ENCODE measurements around the gene UBE3B. TPM values are rescaled to one million over a fixed set of nuclear protein-coding genes. Genes with fewer than 3 reads are reported as not detected.

Gene UBE3B
- polyA plus RNA-seq, 10 donors, result 19.5 to 28.9 (median 24.4) TPM

DNA sequence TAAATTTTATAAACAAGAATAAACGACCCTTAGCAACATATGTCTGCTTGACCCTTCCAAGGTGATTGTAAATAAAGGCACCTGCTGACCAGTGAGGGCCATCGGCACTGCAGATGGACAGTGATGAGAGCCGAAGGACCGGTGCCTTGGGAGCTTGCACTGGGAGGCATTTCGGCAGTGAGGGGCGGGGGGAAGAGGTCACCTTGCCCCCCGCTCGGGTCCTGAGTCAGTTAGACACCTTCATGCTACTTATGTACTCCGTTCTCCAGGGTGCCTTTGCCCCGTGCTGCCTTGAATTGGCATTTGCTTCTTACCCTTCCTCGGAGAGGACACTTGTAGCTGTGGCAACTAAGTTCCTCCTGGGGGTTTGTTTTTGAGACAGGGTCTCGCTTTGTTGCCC, 72.8 kb downstream of the UBE3B start:
- no peak for DNase-seq

DNA sequence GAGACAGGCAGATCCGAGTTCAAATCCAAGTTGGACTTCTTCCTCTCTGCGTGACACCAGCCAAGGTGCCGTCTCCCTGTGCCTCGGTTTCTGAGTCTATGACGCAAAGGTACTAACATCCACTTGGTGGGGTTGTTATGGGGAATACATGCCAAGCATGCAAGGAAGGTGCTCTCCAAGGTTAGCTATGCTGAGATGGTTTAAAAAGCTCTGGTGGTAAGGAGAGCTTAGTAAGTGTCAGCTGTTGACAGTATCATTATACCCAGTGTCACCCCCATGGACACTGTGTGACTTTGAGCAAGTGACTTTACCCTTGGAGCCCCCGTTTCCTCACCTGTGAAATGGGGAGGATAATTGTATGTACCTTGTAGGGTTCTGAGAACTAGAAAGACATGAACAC, 73.7 kb downstream of the UBE3B start:
- no peak for DNase-seq

DNA sequence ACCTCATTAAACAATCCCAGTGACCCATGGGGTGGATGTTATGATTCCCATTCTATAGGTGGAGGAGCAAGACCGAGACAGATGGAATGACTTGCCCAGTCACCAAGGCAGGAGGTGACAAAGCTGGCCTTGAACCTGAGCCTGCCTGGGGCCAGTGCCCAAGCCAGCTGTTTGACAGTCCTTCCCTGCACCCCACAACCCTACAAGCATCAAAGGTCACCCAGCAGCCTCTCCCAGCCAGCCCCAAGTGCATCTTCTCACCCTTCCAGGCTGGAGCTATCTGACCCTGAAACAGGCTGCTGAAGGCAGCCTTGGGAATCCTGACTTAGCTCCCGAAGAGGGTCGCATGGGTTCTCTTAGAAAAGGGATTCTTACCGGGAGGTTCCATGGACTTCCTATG, 75.5 kb downstream of the UBE3B start:
- DNase-seq, result no peak

DNA sequence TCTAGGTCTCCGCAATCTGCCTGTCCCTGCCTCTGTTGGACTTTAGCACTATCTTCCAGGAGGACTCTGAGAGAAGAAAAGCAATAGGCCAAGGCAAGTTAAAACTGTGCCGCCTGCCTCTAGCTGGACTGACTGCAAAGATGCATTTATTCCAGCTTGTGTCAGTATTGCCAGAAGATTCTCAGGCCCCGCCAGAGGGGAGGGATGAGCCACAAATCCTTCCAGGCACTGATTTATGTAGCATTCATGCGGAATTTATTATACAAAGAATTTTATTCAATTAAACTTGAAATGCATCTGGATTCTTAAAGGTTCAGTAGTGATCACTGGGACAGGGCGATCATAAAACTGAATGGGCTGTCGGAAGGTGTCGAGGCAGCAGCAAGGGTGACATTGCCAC, 76.0 kb downstream of the UBE3B start:
- DNase-seq, result peak in 1 of 3 donors; percentile 29

DNA sequence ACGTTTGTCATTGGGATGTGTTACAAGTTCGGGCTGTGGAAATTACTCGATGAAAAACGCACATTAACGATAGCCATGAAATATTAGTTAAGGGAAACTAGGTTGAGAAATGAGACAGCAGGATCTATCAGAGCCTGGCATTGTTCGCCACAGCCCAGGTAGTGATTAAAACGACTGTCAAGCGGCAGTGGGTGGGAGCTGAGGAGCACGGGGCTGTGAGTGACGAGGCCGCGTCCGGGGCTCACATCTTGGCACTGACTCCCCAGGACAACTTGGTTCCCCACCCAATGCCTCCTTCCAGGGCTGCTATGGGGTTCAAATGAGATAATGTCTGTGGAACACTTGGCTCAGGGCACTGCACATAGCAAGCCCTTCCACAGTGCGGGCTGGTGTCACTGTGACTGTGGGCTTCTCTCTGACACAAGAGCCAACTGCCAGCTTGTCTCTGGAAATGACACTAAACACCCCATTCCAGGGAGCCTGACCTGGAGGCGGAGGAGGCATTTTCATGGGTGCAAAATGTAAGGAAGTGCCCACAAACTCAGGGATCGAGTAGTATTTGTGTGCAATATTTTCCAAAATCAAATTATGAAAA, 76.6 kb downstream of the UBE3B start:
- no peak for DNase-seq

DNA sequence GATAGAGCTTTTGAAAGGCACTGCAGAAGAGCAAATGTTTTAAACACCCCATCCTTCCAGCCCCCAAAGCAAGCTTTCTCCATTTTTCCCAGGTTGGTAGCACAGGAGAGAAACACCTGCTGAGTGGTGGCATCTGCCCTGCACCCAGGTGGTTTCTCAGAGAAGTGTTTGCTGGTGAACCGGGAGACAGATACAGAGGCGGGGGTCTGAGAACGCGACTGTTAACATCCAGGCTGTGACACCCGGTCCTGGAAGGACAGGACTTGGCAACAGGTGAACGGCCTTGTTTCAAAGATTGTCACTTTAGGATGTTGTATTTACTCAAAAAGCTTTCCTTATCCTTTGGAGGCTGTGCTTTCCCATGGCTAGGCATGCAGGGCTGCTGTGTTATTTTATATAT, 77.3 kb downstream of the UBE3B start:
- no peak for DNase-seq

DNA sequence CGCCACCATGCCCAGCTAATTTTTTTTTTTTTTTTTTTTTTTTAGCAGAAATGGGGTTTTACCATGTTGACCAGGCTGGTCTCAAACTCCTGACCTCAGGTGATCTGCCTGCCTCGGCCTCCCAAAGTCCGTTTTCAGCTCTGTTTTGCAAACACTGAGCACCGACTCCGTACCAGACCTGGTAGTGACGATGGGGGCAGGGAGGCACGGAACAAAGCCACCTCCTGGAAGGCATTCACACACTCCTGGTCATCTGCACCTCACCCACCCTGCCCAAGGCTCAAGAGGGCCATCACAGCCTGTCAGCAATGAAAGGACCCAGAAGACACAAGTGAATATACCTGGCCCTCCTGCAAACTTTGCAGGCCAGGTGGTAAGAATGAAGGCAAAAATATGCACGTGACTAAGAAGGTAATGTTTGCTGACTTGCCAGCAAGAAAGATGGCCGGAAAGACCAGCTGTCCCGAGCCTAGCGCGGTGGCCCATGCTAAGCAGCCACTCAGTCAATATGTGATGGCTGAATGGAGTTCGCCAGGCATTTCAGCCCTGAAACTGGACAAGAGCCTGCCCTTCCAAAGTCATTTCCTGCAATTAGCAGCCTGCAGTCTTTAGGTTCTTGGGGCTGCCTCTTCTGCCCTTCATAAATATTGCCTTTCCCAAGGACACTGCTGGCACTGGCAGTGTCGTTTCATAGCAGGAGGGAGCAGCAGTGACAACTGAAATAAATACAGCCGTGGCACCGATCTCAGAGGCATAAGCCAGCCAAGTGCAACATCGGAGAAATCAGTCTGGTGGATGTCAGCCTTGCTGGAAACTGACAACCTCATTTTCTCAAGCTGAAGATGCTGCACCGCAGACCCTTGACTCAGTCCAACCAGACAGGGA, 78.2 kb downstream of the UBE3B start:
- DNase-seq, result no peak

DNA sequence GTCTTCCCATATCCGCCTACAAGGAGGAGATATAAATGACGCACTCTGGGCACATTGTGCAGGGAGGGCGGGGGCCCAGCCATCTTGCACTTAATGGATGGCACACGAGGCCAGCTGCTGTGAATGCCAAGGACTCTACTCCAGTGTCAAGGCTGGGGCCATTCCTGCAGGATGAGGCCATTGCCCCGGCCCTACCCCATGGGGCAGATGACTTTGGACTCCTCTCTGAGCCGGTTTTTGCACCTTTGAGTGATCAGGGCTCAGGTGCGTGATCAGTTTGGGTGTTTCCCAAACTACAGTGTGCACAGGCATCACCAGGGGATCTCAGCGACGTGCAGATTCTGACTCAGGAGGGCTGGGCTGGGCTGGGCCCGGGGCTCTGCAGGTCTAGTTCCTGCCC, 79.8 kb downstream of the UBE3B start:
- no peak for DNase-seq

DNA sequence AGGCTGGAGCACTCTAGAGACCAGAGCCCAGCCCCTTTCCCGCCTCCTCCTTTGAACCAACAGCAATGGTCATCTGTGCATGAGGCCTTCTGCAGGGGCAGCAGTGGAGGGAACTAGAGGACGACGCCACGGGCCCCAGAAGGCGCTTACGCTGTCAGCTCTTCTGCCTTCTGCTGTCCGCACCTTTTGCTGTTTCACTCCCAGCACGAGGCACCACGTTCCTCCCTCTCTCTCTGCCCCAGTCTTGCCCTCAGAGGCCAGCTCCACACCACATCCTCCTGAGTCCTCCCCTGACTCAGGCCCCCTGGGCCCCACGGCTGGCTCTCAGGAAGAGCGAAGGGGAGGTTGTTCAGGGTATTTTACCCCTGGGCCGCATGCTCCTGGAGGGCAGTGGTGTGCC, 80.4 kb downstream of the UBE3B start:
- DNase-seq, result no peak

DNA sequence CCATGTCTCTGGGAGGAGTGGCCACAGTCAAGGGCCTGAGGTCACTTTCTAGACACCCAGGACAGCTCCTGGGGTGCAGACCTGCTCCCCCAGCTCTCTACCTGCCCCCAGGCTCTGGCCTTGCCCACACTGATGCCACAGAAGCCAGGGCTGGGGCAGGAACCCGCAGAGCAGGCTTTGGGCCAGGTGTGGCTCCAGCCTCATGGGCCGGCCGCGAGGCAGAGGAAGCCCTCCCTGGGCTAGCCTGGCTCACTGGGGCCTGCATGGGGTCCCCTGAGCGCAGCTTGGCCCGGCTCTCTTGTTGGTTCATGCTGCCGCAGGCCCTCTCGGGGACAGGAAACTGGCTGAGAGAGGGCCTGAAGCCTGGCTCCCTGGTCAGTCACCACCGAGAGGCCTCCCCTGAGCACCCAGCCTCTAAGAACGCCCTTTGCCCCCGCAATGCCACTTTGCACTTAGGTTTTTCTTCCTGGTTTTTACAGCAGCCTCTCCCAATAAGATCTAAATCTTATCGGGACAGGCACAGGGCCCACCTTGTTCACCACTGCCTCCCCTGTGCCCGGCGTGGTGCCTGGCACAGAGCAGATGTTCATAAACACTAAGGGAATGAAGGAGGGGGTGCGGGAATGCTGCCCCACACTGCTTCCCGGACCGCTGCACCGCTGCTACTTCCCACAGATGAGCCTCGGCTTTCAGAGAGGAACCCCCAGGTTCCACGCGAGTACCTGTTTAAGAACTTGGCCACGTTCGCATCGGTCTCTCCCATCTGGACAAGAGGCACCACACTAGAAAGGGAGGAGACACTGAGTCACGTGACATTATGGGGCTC, 81.2 kb downstream of the UBE3B start:
- DNase-seq, result no peak

DNA sequence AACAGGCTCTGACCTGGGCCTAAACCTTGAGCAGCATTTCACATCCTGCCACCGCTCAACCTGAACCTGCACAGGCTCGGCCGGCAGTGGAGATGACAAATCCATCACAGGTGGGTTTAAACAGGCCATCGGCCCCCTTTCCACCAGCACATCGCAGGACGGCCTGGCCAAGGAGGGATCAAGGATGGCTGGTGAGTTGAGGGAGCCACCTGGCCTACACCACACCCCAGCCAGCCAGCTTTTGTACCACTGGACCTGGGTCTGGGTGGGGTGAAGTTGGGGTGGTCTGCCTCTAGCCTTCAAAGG, 81.7 kb downstream of the UBE3B start:
- no peak for DNase-seq

DNA sequence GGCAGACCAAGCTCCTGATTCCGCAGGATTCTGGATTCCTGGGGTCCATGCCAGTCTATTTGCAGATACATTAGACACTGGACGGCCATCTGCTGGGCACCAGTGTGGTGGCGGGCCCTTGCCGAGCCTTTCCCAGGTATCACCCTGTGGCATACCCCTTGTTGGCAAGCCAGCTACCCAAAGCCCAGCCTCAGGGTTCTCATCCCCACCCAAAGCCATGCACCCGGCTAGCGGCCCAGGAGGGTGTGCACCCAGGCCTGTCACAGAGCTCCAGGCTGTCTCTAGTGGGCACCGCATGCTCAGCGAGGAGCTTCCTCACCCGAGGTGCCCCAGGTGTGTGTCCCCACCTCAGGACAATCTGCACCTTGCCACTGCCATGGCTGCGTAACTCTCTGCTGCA, 82.2 kb downstream of the UBE3B start:
- DNase-seq, result no peak

DNA sequence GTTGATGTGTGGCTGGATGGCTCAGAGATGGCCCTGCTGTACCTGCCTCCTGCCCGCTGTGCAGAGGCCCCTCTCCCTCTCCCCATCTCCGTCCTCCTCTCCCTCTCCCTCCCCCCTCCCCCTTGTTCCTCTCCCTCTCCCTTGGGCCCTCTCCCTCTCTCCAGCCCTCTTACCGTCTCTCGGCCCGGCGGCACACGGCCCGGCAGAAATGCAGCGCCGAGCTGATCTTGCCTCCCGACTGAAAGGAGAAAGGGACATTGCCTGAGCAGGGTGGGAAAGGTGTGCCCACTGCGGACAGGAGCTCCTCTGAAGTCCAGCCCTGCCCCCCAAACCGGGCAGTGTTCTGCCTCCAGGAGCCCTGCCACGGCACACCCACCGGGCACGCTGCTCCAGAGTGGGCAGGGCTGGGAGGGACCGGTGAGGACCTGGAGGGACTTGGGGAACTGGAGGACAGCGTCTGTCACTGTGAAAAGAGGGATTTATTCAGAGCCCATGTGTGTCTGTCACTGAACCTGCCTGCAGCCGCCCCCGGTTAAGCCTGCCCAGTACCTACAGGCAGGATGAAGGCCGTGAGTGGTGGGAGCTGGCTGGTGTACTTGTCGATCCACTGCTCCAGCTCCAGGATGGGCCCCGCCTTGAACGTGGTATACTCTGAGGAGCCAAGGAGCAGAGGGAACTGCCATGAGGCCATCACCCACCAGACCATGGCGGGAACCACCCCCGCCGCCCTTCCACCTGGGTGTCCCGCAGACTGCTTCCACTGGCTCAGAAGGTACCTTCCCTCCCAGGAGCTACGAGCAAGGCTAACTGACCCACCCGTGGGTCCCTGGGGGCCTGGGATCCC, 83.7 kb downstream of the UBE3B start:
- no peak for DNase-seq

DNA sequence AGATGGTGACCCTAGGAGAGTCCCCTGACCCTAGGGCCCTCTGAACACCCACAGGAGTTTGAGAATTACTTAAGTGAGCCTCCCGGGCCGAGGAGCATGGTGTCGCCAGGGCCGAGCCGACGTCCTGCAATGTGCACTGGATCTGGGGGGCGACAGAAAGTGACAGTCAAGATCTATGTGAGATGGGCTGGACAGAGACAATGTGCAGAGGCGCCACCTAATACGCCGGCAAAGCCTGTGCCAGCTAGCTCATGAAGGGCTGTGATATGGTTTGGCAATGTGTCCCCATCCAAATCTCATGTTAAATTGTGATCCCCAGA, 84.2 kb downstream of the UBE3B start:
- no peak for DNase-seq

DNA sequence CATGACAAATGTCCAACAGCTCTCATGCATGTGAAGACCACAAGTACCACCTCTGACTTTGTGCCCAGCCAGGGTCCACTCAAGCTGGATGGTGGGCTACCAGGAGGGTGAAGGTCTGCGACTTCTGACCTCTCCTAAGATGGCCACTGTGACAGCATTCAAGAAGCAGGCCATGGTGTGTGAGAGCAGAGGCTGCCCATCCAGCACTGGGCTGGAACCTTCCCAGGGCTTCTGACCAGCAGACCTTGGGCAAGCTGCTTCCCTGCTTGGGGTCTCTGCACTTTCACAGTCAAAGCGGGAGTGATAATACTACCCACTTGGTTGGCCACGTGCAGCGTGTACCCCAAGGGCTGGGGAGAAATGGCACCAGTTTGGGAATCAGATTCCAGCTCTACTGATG, 85.4 kb downstream of the UBE3B start:
- DNase-seq, result no peak

DNA sequence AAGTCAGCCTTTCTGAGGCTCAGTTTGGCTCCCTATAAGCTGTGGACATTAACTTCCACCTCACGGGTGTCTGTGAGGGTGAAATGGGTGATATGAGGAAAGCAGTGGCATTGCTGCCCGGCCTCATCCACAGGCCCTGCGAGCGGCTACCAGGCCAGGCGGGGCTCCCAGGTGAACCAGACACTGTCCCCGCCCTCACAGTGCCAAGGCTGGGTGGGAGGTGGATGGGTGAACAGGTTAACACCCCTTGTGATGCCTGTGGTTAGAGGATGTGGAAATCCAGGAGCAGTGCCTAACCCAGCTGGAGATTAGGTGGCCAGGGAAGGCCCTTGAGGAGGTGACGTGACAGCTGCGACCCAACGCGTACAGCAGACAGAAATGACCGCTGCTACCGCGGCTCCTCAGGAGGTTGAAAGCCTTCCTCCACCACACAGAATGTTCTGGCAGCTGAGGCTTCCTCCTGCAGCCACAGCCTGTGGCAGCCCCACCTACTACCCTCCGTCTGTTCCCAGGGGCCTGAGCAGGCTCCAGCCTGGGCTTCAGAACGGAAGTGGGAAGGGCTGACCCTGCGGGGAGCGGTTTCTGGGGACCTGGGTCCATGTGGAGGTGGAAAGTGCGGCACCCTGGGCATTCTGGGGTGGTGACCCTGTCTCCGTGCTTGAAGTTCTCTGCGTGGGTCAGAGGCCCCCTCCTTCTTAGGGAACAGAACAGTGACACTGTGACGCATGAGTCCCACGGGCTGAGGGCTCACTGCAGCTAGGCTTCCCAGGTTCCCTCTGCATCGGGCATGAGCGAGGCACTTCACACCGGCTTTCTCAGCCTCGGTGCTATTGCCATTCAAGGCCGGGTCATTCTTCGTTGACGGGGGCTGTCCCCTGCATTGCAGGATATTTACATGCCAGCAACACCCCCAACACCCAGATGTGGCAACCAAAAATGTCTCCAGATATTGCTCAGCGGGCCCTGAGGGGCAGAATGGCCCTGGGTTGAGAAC, 86.2 kb downstream of the UBE3B start:
- peak in 1 of 3 donors; percentile 38 for DNase-seq

DNA sequence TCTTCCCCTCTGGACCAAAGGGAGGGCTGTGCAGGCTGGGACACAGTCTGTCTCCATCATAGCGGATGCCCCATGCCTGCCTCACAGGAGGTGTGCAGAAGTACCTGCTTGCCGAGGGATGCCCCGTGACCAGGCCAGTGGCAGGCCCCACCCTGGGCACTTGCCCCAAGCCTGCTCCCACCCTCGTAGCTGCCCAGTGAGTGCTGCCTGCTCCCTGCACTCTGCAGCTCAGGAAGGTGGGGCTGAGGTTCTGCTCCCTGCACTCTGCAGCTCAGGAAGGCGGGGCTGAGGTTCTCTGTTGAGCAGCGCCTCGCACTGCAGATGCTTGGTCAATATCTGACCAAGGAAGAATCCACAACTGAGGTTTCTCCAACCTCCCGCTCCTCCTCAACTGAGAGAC, 89.0 kb downstream of the UBE3B start:
- DNase-seq, result no peak

DNA sequence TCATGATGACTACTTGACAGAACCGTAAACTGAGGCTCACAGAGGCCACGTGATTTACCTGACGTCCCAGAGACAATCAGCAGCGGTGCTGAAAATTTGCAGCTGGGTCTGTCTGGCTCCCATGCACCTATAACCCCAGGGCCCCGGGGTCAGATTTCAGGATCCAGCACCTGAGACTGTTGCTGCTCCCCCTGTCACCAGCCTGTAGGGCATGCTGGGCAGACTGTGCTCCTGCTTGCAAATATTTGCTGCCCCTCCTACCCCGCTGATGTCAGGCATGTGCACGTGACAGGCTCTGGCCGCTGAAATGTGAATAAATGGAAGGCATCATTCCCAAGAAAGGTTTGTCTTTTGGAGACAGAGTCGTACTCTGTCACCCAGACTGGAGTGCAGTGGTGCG, 89.9 kb downstream of the UBE3B start:
- no peak for DNase-seq

DNA sequence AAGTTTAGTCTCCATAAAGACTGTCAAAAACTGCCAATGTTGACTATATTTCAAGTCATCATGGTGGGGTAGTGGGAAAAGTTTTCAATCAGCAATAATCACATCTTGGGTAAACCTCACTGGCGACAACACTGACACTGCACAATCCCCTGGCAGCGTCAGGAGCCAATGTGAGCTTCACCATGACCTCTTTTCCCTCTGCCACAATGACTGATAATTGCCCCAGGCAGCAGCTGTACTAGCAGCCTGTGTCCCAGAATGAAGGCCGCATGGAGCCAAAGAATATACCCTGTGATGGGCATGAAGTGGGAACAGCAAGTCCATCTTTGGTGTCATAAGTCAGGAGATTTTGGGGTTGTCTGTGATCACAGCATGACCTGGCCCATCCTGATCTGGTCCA, 90.5 kb downstream of the UBE3B start:
- DNase-seq, result no peak

DNA sequence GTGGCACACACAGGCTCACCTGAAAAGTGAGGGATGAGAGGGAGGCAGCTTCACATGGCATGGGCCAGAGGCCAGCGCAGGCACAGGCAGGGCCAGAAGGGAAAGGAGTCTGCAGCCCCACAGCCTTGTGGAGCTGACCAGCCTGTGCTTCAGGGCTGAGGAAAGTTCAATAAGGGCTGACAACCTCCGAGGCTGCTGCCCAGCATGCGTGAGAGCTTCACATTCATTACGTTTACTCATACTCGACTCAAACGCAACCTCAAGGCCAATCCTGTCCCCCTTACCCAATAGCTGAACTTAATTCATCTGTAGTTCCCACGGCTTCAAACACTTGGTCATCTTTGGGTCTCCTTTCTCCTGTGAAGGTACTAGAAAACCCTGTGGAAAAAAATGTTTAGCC, 91.1 kb downstream of the UBE3B start:
- no peak for DNase-seq

All from muscle of back (tissue), 11 donors.